A673 (cell line): ENCODE results near the gene RSPRY1. TPM values are rescaled to one million over a fixed set of nuclear protein-coding genes. Genes with fewer than 3 reads are reported as not detected.
"Not testable (repeated sequence)": the region's sequence is repeated elsewhere in the genome, so short reads cannot be mapped to it uniquely, and the experiment has no call there.

Source experiments
- BruUV-seq: library from RNA; stranded (reverse); fragments of 400-500 nt; replicated peaks from 2 replicates; lab custom pipeline; 2021; lab: Mats Ljungman, UMichigan
- CTCF ChIA-PET: fragments of 300-600 bp; sonication (Branson Sonifier 250); formaldehyde crosslinking; loops from one replicate; lab custom pipeline; 2022; ENCODE audit warnings: antibody characterized with exemption; lab: Charles Lee
- POLR2A ChIA-PET: fragments of 300-600 bp; sonication (Branson Sonifier 250); formaldehyde crosslinking; loops from one replicate; lab custom pipeline; 2022; ENCODE audit warnings: antibody characterized with exemption; ENCODE audit not compliant: low non-redundant PET; lab: Charles Lee
- DNase-seq: peaks from one replicate; pipeline ENCODE4 v3.0.0-alpha.2; 2015; ENCODE audit warnings: low spot score
- H3K27ac ChIP-seq: fragments of 200-600 bp; sonication (generic); 2 replicates; pipeline ENCODE4 v1.5.1; 2016; ENCODE audit warnings: mixed run types, low read depth, mild to moderate bottlenecking, mixed read lengths, antibody characterized with exemption, low read length; ENCODE audit not compliant: poor library complexity, severe bottlenecking
- H3K27me3 ChIP-seq: fragments of 200-600 bp; sonication (generic); replicated peaks from 2 replicates; pipeline ENCODE4 v1.6.1; 2017; ENCODE audit warnings: mixed run types, low read depth, mild to moderate bottlenecking, mixed read lengths, antibody characterized with exemption, low read length; ENCODE audit not compliant: insufficient read depth, poor library complexity
- H3K36me3 ChIP-seq: fragments of 200-600 bp; sonication (generic); 2 replicates; pipeline ENCODE4 v1.6.1; 2016; ENCODE audit warnings: mixed run types, mild to moderate bottlenecking, mixed read lengths, antibody characterized with exemption, low read length; ENCODE audit not compliant: insufficient read depth, poor library complexity, severe bottlenecking
- H3K4me1 ChIP-seq: fragments of 200-600 bp; sonication (generic); 2 replicates; pipeline ENCODE4 v1.6.1; 2017; ENCODE audit warnings: mixed run types, mild to moderate bottlenecking, mixed read lengths, antibody characterized with exemption, low read length; ENCODE audit not compliant: insufficient read depth, poor library complexity, severe bottlenecking
- H3K4me3 ChIP-seq: fragments of 200-600 bp; sonication (generic); 2 replicates; pipeline ENCODE4 v1.5.1; 2016; ENCODE audit warnings: low read depth, mixed run types, mild to moderate bottlenecking, mixed read lengths, low read length; ENCODE audit not compliant: poor library complexity, severe bottlenecking
- H3K9me3 ChIP-seq: fragments of 200-600 bp; sonication (generic); 2 replicates; pipeline ENCODE4 v1.6.1; 2016; ENCODE audit warnings: mixed run types, low read depth, mild to moderate bottlenecking, mixed read lengths, antibody characterized with exemption, low read length; ENCODE audit not compliant: poor library complexity, severe bottlenecking
- EZH2 ChIP-seq: fragments of 200-600 bp; sonication (generic); IDR thresholded peaks from 2 replicates; pipeline ENCODE4 v1.6.1; 2017; ENCODE audit warnings: borderline replicate concordance, low read depth, mild to moderate bottlenecking, mixed read lengths, antibody characterized with exemption, low read length; ENCODE audit not compliant: poor library complexity, severe bottlenecking
- intact Hi-C: fragments of 100-400 bp; cut with micrococcal nuclease; formaldehyde crosslinking; loops from one replicate; pipeline ENCODE4 v1.10.0; 2022; ENCODE audit not compliant: unreplicated experiment
- total RNA-seq: library from RNA; stranded (reverse); gene quantifications from 2 replicates; pipeline ENCODE4 v1.2.3, GENCODE V29; 2021
- TF ChIP-seq, protein P1 (sequence below): fragments of 300-800, 200-600 bp; sonication (generic); conservative IDR thresholded peaks from 2 replicates; pipeline ENCODE4 v1.5.1; 2017; ENCODE audit warnings: low read depth, mild to moderate bottlenecking, antibody characterized with exemption, low read length, moderate library complexity, mixed read lengths

RSPRY1 gene
- total RNA-seq, 1 experiment from 2014 or later, result 45.6 TPM

DNA sequence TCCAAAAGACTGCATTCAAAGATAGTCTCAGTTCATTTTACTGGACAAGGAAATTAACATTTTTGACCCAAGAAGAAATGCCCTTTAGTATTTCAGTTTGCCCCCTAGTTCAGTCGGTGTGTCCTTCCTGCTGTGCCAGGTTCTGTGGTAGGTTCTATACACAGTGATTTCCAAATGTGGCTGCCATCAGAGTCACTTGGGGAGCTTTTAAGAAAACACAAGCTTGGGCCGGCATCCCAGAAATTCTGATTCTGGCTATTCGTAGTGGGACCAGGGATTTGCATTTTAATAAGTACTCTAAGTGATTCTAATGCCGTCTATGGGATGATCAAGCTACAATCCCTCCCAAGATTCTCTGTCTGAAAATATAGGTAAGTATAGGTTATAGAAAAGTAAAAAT lies 10.2 kb downstream of the RSPRY1 start:
- no peak overlapping the region for H3K27ac ChIP-seq
- no peaks in the 10 kb centered on the region for H3K36me3 ChIP-seq
- TF ChIP-seq, protein P1, sequence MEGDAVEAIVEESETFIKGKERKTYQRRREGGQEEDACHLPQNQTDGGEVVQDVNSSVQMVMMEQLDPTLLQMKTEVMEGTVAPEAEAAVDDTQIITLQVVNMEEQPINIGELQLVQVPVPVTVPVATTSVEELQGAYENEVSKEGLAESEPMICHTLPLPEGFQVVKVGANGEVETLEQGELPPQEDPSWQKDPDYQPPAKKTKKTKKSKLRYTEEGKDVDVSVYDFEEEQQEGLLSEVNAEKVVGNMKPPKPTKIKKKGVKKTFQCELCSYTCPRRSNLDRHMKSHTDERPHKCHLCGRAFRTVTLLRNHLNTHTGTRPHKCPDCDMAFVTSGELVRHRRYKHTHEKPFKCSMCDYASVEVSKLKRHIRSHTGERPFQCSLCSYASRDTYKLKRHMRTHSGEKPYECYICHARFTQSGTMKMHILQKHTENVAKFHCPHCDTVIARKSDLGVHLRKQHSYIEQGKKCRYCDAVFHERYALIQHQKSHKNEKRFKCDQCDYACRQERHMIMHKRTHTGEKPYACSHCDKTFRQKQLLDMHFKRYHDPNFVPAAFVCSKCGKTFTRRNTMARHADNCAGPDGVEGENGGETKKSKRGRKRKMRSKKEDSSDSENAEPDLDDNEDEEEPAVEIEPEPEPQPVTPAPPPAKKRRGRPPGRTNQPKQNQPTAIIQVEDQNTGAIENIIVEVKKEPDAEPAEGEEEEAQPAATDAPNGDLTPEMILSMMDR, result no peak
- TF ChIP-seq EZH2, result no peak
- H3K9me3 ChIP-seq, result no peaks in the 10 kb centered on the region
- no peaks in the 10 kb centered on the region for H3K27me3 ChIP-seq
- ChIA-PET POLR2A (no interaction called here), CTCF (no interaction called here)
- BruUV-seq, result no TSS peak
- no peak for DNase-seq
- intact Hi-C loops, result no loop called here
- peaks cover 25% of the 10 kb centered on the region for H3K4me1 ChIP-seq
- H3K4me3 ChIP-seq, result no peak overlapping the region

DNA sequence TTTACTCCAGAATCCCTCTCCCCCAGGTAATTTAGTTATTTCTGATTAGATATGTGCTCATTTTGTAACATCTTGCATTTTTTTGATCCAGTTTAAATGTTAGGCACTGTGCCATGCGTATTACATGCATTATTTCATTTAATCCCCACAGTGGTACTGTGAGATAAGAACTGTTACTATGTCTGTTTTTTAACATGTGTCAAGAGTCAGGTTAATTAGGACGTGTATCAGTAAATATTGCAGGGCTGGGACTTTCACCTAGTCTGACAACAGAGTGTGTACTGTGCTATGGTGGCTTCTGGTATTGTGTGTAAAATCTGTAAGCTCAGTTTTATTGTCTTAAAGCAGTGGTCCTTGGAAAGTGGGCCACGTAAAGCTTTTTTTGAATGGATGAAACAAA lies 10.6 kb downstream of the RSPRY1 start:
- Histone ChIP-seq H3K4me1 (peaks cover 20% of the 10 kb centered on the region), H3K27ac (peak overlapping the region; percentile 27), H3K36me3 (no peaks in the 10 kb centered on the region), H3K9me3 (no peaks in the 10 kb centered on the region), H3K27me3 (no peaks in the 10 kb centered on the region), H3K4me3 (no peak overlapping the region)
- DNase-seq, result no peak
- intact Hi-C loops, result no loop called here
- CTCF ChIA-PET, result no interaction called here
- no peak for TF ChIP-seq EZH2
- TF ChIP-seq, protein P1, result no peak
- no TSS peak for BruUV-seq
- POLR2A ChIA-PET, result interaction anchor here (0.7 kb wide), 1 partner anchor 39 kb away, joined by 4 read pairs; no protein-coding TSS in a partner anchor

DNA sequence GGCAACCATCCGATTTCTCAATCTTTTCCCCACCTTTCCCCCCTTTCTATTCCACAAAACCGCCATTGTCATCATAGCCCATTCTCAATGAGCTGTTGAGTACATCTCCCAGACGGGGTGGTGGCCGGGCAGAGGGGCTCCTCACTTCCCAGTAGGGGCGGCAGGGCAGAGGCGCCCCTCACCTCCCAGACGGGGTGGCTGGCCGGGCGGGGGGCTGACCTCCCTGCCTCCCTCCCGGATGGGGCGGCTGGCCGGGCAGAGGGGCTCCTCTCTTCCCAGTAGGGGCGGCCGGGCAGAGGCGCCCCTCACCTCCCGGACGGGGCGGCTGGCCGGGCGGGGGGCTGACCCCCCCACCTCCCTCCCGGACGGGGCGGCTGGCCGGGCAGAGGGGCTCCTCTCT lies 14.2 kb downstream of the RSPRY1 start:
- BruUV-seq, H3K4me1 ChIP-seq, H3K9me3 ChIP-seq, H3K4me3 ChIP-seq, POLR2A ChIA-PET, intact Hi-C loops, H3K27me3 ChIP-seq, H3K27ac ChIP-seq, CTCF ChIA-PET, DNase-seq: not testable (repeated sequence)
- H3K36me3 ChIP-seq, result peaks cover 12% of the 10 kb centered on the region

DNA sequence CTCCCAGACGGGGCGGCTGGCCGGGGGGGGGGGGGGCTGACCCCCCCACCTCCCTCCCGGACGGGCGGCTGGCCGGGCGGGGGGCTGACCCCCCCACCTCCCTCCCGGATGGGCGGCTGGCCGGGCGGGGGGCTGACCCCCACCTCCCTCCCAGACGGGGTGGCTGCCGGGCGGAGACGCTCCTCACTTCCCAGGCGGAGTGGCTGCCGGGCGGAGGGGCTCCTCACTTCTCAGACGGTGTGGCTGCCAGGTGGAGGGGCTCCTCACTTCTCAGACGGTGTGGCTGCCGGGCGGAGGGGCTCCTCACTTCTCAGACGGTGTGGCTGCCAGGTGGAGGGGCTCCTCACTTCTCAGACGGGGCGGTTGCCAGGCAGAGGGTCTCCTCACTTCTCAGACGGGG lies 14.8 kb downstream of the RSPRY1 start:
- H3K4me1 ChIP-seq, H3K9me3 ChIP-seq, H3K4me3 ChIP-seq, intact Hi-C loops, H3K27ac ChIP-seq, POLR2A ChIA-PET, DNase-seq, BruUV-seq, H3K27me3 ChIP-seq, CTCF ChIA-PET: not testable (repeated sequence)
- peaks cover 18% of the 10 kb centered on the region for H3K36me3 ChIP-seq
